Measurements from ENCODE around the gene LMO7.
"Not testable (repeated sequence)": the region's sequence is repeated elsewhere in the genome, so short reads cannot be mapped to it uniquely, and the experiment has no call there.

Gene LMO7

DNA sequence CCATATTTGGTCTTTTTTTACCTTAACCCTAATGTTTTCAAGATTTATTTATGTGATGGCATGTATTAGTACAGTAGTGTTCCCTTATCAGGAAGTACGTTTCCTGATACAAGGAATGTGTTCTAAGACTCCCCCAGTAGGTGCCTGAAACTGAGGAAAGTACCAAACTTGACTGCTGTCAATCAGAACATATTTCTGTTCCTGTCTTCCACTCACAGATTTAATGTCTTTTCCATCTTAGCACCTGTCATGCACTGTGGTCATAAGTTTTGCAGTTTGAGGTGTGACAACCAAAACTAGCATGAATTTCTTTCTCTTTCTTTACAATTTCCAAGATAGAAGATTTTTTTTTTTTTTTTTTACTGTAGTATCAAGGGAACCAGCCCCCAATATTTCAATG is 62.9 kb downstream of the LMO7 start:
- DNase-seq (ENCODE audit: low read depth) = no peak

DNA sequence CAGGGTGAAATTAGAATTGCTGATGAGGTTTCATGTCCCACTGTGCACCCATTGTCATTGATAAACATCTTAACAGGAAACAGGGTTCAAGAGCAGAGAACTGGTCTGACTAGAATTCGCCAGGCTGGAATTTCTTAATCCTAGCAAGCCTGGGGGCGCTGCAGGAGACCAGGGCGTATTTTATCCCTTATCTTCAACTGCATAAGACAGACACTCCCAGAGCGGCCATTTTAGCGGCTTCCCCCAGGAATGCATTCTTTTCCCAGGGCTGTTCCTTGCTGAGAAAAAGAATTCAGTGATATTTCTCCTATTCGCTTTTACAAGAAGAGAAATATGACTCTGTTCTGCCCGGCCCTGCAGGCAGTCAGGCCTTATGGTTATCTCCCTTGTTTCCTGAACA is 63.6 kb downstream of the LMO7 start:
- not testable (repeated sequence) for DNase-seq (ENCODE audit: low read depth)

DNA sequence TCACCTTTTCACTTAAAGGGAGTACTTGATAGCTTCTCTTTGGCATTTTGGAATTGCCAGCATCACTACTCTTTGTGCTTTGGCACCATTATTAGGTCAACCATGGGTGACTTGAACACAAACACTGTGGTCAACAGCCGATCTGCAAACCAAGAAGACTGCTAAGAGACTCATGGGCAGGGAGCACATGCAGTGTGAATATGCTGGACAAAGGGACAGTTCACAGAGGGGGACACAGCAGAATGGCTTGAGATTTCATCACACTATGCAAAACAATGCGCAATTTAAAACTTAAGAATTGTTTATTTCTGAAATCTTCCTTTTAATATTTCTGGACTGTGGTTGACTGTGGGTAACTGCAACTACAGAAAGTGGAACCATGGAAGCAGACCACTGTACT is 64.4 kb downstream of the LMO7 start:
- DNase-seq (ENCODE audit: low read depth) = no peak

DNA sequence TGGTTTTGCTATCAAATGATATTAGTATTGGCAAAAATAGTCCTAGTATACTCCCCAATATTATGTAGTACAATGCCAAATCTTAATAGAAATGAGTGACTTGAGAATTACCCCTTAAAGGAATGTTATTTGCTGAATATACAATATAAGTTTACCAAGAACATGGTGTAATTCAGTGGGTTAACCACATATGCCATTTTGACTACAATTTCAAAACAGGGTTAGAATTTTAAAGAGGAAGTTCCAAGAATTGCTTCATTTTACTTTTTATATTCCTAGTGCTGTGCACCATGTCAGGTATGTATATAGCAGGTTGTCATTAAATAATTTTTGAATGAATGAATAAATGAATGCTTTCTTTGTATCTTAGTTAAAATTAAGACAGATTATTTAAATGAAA is 66.3 kb downstream of the LMO7 start:
- no peak for DNase-seq (ENCODE audit: low read depth)

DNA sequence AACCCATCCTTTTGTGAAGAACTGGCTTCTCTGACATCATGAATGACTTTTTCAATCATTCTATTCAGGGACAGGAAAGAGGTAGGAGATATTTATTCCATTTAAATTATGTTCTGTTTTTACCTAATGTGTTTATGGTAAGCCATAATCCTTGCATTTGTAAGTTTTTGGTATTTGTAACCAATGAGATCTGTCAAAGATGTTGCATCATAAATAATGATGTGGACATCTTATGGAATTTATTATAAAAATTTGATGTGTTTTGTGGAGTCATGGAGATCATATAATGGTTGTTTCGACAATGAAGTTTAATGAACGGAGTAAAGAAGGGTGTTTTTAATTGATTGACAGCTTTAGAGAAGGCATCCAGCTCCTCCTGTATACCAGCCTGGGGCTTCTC is 67.6 kb downstream of the LMO7 start:
- DNase-seq (ENCODE audit: low read depth) = no peak

DNA sequence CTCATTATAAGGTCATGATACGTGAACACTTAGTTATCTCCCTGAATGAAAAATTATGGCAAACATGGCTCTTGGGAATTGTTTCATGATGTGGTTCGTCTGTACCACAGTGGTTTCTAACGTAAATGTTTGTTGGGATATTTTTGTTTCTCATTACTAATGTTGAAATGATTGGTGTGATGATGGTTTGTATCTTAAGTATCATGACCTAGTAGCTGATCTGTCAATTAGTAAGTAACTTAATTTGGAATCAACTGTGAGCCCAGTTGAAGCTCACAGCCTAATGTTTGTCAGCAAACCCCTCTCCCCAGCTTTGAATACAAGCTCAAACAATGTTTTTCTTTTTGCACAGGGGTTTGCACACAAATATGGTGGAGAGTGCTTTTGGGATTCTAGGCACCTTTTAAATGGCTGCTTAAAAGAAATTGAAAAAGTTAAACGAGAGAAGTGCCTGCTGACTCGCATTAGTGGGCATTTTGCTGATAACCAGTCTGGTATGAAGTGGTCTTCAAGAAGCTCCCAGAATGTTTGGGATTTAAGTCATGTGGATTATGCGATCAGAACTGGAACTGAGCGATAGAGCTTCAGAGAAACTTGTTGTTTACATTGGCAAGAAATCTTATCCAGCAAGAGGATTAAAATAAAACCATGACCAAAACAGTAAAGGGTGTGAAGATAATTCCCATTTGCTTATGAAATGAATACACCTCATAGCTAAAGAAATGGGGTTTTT is 68.2 kb downstream of the LMO7 start:
- DNase-seq (ENCODE audit: low read depth) = no peak

DNA sequence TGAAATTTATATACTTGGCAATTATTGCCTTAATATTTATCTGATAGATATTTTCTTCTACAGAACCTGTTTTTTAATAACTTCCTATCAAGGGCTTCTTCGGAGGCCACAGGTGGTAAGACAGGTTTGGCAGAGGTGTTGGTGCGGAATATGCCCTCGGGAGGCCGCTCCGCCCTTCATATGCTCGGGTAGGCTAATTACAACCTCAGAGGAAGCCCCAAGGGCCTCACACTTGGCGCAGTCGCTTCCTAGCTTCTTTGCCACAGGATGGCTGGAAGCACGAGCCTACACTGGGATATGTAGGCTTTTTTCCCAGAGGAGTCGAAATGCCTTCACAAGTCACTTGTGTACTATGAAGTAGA is 68.8 kb downstream of the LMO7 start:
- DNase-seq (ENCODE audit: low read depth) = no peak

DNA sequence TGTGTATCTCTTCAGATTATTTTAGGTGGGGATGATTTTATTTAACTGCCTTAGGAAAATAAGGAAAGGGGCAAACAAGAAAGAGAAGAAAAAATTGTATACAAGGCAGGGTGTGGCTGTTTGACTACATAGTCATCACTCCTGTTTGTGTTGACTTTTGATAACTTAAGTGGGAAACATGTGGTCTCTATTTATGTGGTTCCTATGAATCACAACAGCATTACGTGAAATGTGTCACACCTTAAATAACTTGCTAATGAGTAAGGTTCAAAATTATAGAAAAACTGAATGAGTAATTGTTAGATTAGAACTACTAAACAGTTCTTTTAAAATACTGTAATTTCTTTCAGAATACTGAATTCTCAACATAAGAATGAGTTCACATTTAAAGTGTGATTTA is 69.3 kb downstream of the LMO7 start:
- no peak for DNase-seq (ENCODE audit: low read depth)

DNA sequence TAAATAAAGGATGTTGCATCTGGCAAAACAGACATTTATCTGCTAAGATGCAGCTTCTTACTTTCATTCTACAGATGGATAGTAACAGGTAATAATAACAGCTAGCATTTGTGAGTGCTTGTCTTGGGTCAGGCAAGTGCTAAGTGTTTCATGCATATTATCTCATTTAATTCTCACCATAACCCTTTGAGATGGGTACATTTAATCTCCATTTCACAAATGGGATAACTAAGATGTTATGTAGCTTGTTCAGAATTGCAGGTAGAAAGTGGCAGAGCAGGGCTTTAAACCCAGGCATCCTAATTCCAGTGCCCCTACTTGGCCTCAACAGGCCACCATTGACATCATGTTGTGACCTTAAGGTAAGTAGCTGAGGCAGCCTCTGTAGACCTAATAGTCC is 69.8 kb downstream of the LMO7 start:
- DNase-seq (ENCODE audit: low read depth) = no peak

DNA sequence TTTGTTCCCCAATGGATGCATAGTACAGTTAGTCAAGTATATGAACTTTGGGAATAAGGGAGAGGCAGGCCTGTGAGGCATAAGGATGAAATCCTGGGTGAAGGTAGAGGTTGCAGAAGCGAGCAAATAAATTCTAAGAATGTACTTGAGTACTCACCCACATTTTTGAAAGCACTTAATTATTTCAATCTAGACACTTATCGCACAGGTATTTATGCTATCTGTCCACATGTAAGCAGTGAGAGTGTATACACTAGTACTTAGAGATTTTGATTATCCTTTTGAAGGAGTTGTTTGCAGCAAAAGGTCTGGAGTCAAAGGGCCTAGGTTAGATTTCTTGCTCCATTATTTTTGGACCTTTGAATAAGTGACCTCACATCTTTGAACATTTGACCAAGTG is 77.7 kb downstream of the LMO7 start:
- no peak for DNase-seq (ENCODE audit: low read depth)

DNA sequence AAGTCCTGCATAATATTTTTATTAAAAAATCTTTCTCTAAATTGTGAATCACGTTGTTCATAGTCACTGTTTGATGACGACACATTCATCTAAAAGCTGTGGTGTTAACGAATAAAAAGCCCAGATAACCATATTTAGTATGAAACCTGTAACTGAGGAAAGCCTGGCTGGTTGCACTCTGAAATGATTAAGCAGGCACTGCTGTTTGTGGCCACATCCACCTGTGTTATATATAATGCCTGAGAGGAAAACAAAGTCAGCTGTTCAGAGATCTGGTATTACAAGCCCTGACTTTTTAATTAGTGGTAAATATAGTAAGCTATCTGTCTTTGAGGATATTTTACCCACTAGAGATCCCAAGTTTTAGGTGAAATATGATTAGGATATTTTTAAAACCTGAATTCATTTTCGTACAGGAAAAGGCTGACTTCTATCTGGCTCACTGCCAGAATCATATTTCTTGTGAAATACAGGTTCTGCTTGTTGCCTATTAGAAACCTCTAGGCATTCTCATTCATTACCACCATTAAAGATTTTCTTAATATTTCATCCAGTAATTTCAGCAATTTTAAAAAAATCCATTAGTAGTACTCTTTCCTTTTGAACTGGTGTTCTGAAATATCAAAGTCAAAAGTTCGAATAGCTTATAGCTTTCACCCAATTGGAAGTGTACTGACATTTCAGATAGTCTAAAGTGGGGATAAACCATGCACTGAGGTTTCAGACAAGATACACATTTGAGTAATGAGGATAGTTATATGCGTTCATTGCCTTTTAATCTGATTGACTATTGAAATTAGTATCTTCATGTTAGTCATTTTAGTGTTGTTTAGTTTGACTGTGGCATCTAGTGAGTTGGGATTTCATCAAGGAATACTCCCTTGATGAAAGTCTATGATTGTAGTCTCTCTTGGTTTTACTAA is 79.7 kb downstream of the LMO7 start:
- DNase-seq (ENCODE audit: low read depth) = no peak

DNA sequence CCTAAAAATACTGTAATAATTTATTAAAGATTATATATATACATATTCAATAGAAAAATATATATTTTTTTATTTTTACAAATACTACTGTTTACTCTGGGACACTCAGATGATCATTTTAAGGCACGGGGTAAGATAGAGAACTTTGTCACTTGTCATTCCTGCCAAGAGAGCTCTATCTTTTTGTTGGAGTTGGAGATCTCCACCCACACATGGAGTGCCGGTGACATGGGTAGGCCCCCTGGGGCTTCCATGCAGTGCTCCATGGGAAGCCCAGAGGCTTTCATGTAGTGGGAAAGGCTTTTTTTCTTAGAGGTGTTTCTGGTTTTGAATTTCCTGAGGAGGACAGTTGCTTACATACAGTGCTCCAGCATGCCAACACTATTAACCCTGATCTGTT is 81.4 kb downstream of the LMO7 start:
- no peak for DNase-seq (ENCODE audit: low read depth)

DNA sequence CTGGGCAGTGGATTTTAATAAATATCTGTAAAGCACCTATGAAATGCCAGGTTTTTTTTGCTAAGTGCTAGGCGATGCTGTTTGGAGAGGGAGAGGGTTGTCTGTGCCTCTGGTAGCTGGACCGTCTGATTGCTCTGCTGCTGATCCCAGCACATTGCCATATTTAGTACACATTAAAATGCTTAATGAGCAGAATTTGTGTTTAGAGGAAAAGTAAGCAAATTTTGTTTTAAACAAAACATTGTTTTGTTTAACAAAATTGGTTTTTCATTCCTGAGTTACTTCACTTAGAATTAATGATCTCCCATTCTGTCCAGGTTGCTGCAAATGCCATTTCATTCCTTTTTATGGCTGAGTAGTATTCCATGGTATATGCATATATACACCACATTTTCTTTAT is 85.2 kb downstream of the LMO7 start:
- no peak for DNase-seq (ENCODE audit: low read depth)

DNA sequence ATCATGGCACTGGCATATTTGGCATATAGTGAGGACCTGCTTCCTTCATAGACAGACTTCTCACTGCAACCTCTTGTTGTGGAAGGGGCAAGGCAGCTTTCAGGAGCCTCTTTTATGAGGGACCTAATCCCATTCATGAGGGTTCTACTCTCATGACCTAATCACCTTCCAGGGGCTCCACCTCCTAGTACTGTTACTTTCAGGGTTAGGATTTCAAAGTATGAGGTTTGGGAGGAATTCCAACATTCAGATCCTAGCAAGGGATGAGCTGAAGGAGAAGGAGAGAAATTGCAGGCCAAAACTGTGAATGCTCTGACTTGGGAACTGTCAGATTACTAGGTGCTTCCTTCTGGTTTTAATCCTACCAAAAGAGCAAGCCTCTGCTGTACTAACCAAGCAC is 87.8 kb downstream of the LMO7 start:
- DNase-seq (ENCODE audit: low read depth) = no peak

DNA sequence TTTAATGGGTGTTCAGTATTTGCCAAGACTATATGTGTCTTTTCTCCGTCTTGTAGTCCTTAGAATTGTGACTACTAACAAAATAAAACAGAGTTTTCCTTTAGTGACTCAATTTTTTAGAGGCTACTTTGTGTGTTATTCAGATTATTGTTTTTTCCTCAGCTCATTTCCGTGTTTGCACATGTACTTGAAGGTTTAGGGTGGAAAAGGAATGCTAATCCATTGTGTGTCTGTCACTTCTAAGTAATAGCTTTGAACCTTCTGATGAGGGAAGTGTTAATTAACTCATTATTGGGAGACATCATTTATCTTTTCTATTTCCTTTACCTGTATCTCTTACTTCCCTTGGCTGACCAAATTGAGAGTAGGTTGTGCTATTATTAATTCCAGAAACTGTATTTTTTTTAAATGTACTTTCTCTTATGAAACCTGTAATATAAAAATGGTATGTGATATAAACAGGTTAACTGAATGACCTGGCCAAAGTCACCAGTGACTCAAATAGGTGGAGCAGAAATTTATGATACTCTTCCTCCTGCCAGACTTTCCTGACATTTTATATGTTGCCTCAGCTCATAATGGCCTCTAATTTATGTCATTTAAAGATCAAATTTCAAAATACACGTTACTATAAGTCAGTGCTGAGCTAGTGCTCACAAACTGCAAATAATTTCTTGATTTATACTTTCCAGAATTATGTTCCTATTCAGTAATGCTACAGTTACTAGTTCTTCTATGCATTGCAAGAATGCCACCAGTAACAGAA is 88.8 kb downstream of the LMO7 start:
- DNase-seq (ENCODE audit: low read depth) = no peak

DNA sequence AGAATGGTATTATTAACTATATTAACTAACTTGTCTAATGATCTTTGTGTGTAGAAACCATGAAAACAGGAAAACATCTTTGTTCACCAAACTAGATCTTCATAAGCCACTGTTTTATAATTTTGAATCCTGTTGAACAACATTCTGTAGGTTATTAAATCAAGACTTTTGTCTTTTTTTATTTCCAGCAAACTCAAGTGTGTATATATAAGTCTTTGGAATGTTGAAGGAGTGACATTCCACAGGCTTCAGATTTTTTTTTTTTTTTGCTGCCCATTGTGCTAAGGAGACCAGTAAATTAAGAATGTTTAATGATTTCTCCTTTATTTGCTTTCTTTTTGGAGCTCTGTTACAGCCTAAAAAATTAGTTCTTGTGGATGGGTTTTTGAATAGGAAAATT is 89.6 kb downstream of the LMO7 start:
- no peak for DNase-seq (ENCODE audit: low read depth)

DNA sequence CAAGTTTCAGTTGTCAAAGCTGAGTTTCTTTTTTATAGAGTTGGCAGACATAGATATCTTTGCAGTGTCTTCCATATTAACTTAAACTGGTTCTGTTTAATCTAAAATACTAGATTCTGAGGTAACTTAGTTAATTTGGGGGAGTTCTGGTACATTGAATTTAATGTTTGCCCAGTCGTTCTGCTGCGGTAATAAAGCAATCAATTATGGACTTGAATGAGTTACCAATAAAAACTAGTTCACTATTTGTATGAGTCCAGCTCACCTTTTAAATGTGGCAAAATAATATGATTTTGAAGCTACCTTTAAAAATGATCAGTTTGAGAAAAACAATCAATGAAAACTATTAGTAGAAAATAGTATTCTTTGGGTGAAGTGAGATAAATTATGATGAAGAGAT is 90.2 kb downstream of the LMO7 start:
- DNase-seq (ENCODE audit: low read depth) = no peak

DNA sequence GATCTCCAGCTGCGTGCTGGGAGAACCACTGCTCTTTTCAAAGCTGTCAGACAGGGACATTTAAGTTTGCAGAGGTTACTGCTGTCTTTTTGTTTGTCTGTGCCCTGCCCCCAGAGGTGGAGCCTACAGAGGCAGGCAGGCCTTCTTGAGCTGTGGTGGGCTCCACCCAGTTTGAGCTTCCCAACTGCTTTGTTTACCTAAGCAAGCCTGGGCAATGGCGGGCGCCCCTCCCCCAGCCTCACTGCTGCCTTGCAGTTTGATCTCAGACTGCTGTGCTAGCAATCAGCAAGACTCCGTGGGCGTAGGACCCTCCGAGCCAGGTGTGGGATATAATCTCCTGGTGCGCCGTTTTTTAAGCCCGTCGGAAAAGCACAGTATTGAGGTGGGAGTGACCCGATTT is 97.0 kb downstream of the LMO7 start:
- not testable (repeated sequence) for DNase-seq (ENCODE audit: low read depth)

DNA sequence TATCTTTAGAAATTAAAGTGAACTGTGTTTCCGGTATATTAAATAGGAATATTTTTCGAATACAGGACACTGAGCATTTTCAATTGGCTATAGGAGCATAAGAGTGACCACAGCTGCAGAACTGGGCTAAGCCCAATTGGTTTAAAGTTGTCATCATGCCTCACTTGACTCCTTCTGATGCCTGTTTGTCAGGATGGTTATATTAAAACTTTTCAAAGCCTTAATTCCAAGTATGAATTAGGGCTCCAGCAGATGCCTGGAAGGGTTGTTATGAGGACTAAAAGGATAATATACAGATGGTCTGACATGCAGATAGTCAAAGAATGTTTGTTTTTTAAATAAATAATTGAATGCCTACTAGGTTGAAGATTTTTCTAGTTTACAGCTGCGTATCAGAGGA is 100.0 kb downstream of the LMO7 start:
- DNase-seq (ENCODE audit: low read depth) = peak; percentile 12

DNA sequence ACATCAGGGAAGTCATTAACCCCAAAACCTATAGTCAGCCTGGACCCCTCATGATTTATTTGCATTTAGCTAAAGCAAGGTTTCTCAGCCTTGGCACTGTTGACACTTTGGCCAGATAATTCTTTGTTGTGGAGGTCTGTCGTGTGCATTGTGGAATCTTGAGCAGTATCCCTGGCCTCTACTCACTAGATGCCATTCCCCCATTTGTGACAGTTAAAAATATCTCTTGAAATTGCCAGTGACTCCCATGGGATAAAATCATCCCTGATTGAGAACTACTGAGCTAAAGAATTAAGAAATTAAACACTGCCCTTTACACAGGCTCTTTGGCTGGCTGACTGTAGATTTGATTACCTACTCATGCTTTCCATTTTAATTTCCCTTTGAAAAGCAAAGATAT is 102.7 kb downstream of the LMO7 start:
- no peak for DNase-seq (ENCODE audit: low read depth)

DNA sequence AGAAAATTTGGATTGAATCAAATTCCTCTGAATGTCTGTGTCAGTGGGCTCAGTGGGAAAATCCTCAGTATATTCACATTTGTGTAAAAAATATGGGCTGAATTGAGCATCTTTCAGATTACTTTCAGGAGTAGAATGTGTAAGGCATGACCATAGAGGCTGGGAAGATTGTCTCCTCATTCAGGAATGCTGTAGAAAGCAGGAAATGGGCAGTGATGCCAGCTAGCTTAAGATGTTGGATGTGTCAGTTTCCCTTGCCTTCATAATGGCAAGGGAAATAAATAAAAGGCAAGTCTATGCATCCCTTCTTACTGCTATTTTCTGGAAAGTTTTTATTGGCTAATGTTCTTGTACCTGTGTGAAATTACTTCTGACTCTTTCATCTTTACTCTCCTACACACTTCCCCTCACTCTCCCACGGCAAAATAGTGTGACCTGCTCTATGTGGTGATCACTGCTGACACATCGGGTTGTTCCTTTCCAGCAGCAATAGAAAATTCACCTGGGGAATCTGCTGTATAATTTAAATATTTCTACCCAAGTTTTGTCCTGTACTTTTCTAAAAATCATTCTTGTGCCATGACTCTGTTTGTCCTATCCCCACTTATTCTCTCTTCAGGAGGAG is 103.2 kb downstream of the LMO7 start:
- DNase-seq (ENCODE audit: low read depth) = no peak

DNA sequence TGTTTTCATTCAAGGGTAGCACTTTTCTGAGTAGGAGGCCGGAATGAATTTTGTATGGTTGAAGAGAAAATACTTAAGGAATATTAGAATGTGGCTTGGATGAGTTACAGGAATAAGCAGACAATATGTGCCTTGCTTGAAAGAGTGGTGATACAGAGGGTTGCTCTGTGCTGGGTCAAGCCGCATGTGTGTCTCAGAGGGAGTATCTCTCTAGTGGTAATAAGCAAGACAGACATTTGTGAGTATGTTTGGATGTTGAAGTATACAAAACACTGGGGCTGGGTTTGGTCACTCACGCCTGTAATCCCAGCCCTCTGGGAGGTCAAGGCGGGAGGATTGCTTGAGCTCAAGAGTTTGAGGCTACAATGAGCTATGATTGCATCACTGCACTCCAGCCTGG is 103.9 kb downstream of the LMO7 start:
- no peak for DNase-seq (ENCODE audit: low read depth)

All from fibroblast of the conjunctiva (primary cell).